HCT116 (cell line): ENCODE measurements around the gene STRBP. TPM values are rescaled to one million over a fixed set of nuclear protein-coding genes. Genes with fewer than 3 reads are reported as not detected.

Experiments used
- ATAC-seq: fragments of 200-7000 bp; cut with Tn5 transposase; 2 replicates; pipeline ENCODE4 v1.9.1; 2020; ENCODE audit warnings: mild to moderate bottlenecking, moderate library complexity
- BruUV-seq: library from RNA; stranded (reverse); fragments of 400-500 nt; replicated peaks from 2 replicates; lab custom pipeline; 2021; lab: Mats Ljungman, UMichigan
- CTCF ChIA-PET: fragments of 300-600 bp; sonication (Branson Sonifier 250); formaldehyde crosslinking; loops from one replicate; lab custom pipeline; 2021; ENCODE audit warnings: antibody characterized with exemption; lab: Charles Lee
- POLR2A ChIA-PET: fragments of 300-600, 350-600 bp; sonication (Branson Sonifier 250); formaldehyde crosslinking; loops from one replicate; lab custom pipeline; 2021; ENCODE audit warnings: antibody characterized with exemption; lab: Charles Lee
- RAD21 ChIA-PET, 2 experiments: fragments of 300-600 bp; sonication (Branson Sonifier 250); formaldehyde crosslinking; loops; one replicate each; lab custom pipeline; 2023; ENCODE audit warnings: low total read pairs in 2 of 2; ENCODE audit not compliant: uncharacterized antibody in 2 of 2, unreplicated experiment in 2 of 2, low non-redundant PET in 1 of 2; lab: Charles Lee
- DNase-seq: peaks from one replicate; pipeline ENCODE4 v3.0.0-alpha.2; 2010; ENCODE audit warnings: low read depth, low spot score
- H2AFZ ChIP-seq: fragments of 200-600 bp; shearing (Covaris generic), sonication (generic); 2 replicates; pipeline ENCODE4 v1.6.1; 2017; ENCODE audit warnings: low read depth, mixed run types, mixed read lengths, antibody characterized with exemption, low read length; ENCODE audit not compliant: poor library complexity, severe bottlenecking
- H3K27ac ChIP-seq: 2 replicates; pipeline ENCODE4 v1.5.1; 2012; ENCODE audit warnings: low read depth, low read length
- H3K27me3 ChIP-seq: fragments of 200-600 bp; sonication (generic); 2 replicates; pipeline ENCODE4 v1.6.1; 2016; ENCODE audit warnings: mixed run types, low read length, mixed read lengths; ENCODE audit not compliant: insufficient read depth
- H3K36me3 ChIP-seq, 2 experiments: fragments of 200-500 bp in 1 of 2; fragments of 200-600 bp in 1 of 2; sonication (Bioruptor generic) in 1 of 2; sonication (generic) in 1 of 2; 2 replicates each; pipeline versions ENCODE4 v1.5.1 to v1.6.1; 2014 to 2016; ENCODE audit warnings: low read length in 2 of 2, inconsistent platforms in 1 of 2, mixed read lengths in 1 of 2, mixed run types in 1 of 2; ENCODE audit not compliant: insufficient read depth in 2 of 2, control insufficient read depth in 1 of 2
- H3K4me1 ChIP-seq, 2 experiments: fragments of 200-600 bp in 1 of 2; sonication (generic) in 1 of 2; 2 replicates each; pipeline versions ENCODE4 v1.5.1 to v1.6.1; 2012 to 2017; ENCODE audit warnings: low read length in 2 of 2, inconsistent platforms in 1 of 2, mild to moderate bottlenecking in 1 of 2, mixed read lengths in 1 of 2, mixed run types in 1 of 2, moderate library complexity in 1 of 2; ENCODE audit not compliant: insufficient read depth in 2 of 2, control insufficient read depth in 1 of 2
- H3K4me2 ChIP-seq: fragments of 200-600 bp; sonication (generic); 2 replicates; pipeline ENCODE4 v1.6.1; 2017; ENCODE audit warnings: mixed run types, low read length, mixed read lengths
- H3K4me3 ChIP-seq, 2 experiments: fragments of 200-600 bp in 1 of 2; sonication (generic) in 1 of 2; replicated peaks in 1 of 2; 2 replicates each; pipeline ENCODE4 v1.5.1; 2011 to 2016; ENCODE audit warnings: low read length in 2 of 2, control low read depth in 1 of 2, low read depth in 1 of 2, mild to moderate bottlenecking in 1 of 2, mixed read lengths in 1 of 2, mixed run types in 1 of 2
- H3K79me2 ChIP-seq: fragments of 200-600 bp; sonication (generic); 2 replicates; pipeline ENCODE4 v1.6.1; 2017; ENCODE audit warnings: mild to moderate bottlenecking, mixed run types, low read length, moderate library complexity, mixed read lengths; ENCODE audit not compliant: insufficient read depth
- H3K9ac ChIP-seq: fragments of 200-600 bp; sonication (generic); 2 replicates; pipeline ENCODE4 v1.6.1; 2016; ENCODE audit warnings: low read length, mixed read lengths
- H3K9me2 ChIP-seq: fragments of 200-600 bp; sonication (generic), shearing (Covaris generic); 2 replicates; pipeline ENCODE4 v1.6.1; 2017; ENCODE audit warnings: mixed run types, mild to moderate bottlenecking, moderate library complexity; ENCODE audit not compliant: insufficient read depth
- H3K9me3 ChIP-seq, 2 experiments: fragments of 200-500 bp in 1 of 2; fragments of 200-600 bp in 1 of 2; sonication (Bioruptor generic) in 1 of 2; sonication (generic) in 1 of 2; 2 replicates each; pipeline ENCODE4 v1.6.1; 2014 to 2017; ENCODE audit warnings: low read length in 2 of 2, mixed read lengths in 2 of 2, inconsistent platforms in 1 of 2, low read depth in 1 of 2, mild to moderate bottlenecking in 1 of 2, mixed run types in 1 of 2, moderate library complexity in 1 of 2; ENCODE audit not compliant: control insufficient read depth in 1 of 2, insufficient read depth in 1 of 2
- H4K20me1 ChIP-seq: fragments of 200-600 bp; sonication (generic), shearing (Covaris generic); 2 replicates; pipeline ENCODE4 v1.6.1; 2017; ENCODE audit warnings: mixed run types, mild to moderate bottlenecking, moderate library complexity; ENCODE audit not compliant: insufficient read depth
- CBX3 ChIP-seq: IDR thresholded peaks from 2 replicates; pipeline ENCODE4 v1.6.1; 2012; ENCODE audit warnings: low read depth
- EGR1 ChIP-seq: IDR thresholded peaks from 2 replicates; pipeline ENCODE4 v1.6.1; 2012; ENCODE audit warnings: low read depth
- ELF1 ChIP-seq: IDR thresholded peaks from 2 replicates; pipeline ENCODE4 v1.6.1; 2012; ENCODE audit warnings: low read depth, borderline replicate concordance
- EZH2 ChIP-seq: fragments of 200-600 bp; sonication (generic); IDR thresholded peaks from 2 replicates; pipeline ENCODE4 v1.6.1; 2017; ENCODE audit warnings: antibody characterized with exemption, mixed run types
- EZH2phosphoT487 ChIP-seq: fragments of 200-600 bp; IDR thresholded peaks from 2 replicates; pipeline ENCODE4 v1.6.1; 2018; ENCODE audit warnings: antibody characterized with exemption, borderline replicate concordance
- FOSL1 ChIP-seq: IDR thresholded peaks from 2 replicates; pipeline ENCODE4 v1.6.1; 2012; ENCODE audit warnings: low read depth
- JUND ChIP-seq: IDR thresholded peaks from 2 replicates; pipeline ENCODE4 v1.6.1; 2012
- POLR2AphosphoS5 ChIP-seq: IDR thresholded peaks from 2 replicates; pipeline ENCODE4 v1.6.1; 2011; ENCODE audit warnings: mild to moderate bottlenecking, low read depth, low read length, moderate library complexity
- SIN3A ChIP-seq: IDR thresholded peaks from 2 replicates; pipeline ENCODE4 v1.6.1; 2012; ENCODE audit warnings: low read depth
- SP1 ChIP-seq: IDR thresholded peaks from 2 replicates; pipeline ENCODE4 v1.6.1; 2012; ENCODE audit warnings: low read depth
- SRF ChIP-seq: IDR thresholded peaks from 2 replicates; pipeline ENCODE4 v1.6.1; 2012; ENCODE audit warnings: low read depth
- TCF7L2 ChIP-seq: IDR thresholded peaks from 2 replicates; pipeline ENCODE4 v1.7.0; 2011; ENCODE audit warnings: borderline replicate concordance, inconsistent platforms; ENCODE audit not compliant: insufficient read depth, insufficient read length; ENCODE audit errors: extremely low read depth
- YY1 ChIP-seq: IDR thresholded peaks from 2 replicates; pipeline ENCODE4 v1.6.1; 2011; ENCODE audit warnings: low read length, low read depth, moderate library complexity, mild to moderate bottlenecking; ENCODE audit not compliant: insufficient replicate concordance; ENCODE audit errors: extremely low read depth
- ZFX ChIP-seq: fragments of 450-650 bp; IDR thresholded peaks from 2 replicates; pipeline ENCODE4 v1.6.1; 2017
- intact Hi-C: fragments of 100-400 bp; cut with micrococcal nuclease; formaldehyde crosslinking; loops from 2 replicates; pipeline ENCODE4 v1.10.0; 2022
- total RNA-seq: library from RNA; stranded (reverse); gene quantifications from one replicate; pipeline ENCODE4 v1.2.1, GENCODE V29; 2021; ENCODE audit not compliant: unreplicated experiment
- TF ChIP-seq, protein P1 (sequence below): IDR thresholded peaks from 2 replicates; pipeline ENCODE4 v1.6.1; 2012
- TF ChIP-seq, protein P2 (sequence below): IDR thresholded peaks from 2 replicates; pipeline ENCODE4 v1.6.1; 2012
- TF ChIP-seq, protein P3 (sequence below): IDR thresholded peaks from 2 replicates; pipeline ENCODE4 v1.6.1; 2012; ENCODE audit warnings: low read depth
- TF ChIP-seq, protein P4 (sequence below), 3 experiments: fragments of 200-600 bp in 1 of 3; sonication (generic) in 1 of 3; IDR thresholded peaks in 2 of 3; conservative IDR thresholded peaks in 1 of 3; 2 replicates each; pipeline ENCODE4 v1.5.1; 2012 to 2017; ENCODE audit warnings: low read depth in 2 of 3, low read length in 2 of 3, antibody characterized with exemption in 1 of 3, borderline replicate concordance in 1 of 3, control low read depth in 1 of 3, mild to moderate bottlenecking in 1 of 3, mixed read lengths in 1 of 3, mixed run types in 1 of 3, moderate library complexity in 1 of 3; ENCODE audit not compliant: insufficient read depth in 1 of 3

Gene STRBP
- total RNA-seq, 1 experiment from 2014 or later, result 30.4 TPM

DNA sequence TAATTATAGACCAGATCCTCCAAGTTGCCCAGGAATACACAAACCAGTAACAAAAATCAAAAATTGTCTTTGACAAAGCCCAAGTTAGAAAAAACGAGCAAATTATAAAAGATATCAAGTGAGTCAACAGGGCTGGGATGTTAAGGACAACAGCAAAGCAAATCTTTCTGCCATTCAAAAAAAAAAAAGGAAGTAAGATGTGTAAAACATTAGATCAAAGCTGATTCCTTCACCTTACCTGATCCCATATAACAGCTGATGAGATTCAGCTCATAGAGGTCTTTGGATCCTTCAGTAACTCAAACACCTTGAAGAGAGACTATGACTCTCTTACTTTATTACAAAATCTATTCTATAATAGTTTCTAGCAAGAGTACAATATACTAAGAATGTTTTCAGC lies 100.9 kb downstream of the STRBP start (continued):
- TF ChIP-seq TCF7L2 (no peak), ZFX (no peak), CBX3 (no peak)
- TF ChIP-seq, protein P1, sequence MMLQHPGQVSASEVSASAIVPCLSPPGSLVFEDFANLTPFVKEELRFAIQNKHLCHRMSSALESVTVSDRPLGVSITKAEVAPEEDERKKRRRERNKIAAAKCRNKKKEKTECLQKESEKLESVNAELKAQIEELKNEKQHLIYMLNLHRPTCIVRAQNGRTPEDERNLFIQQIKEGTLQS, result no peak

DNA sequence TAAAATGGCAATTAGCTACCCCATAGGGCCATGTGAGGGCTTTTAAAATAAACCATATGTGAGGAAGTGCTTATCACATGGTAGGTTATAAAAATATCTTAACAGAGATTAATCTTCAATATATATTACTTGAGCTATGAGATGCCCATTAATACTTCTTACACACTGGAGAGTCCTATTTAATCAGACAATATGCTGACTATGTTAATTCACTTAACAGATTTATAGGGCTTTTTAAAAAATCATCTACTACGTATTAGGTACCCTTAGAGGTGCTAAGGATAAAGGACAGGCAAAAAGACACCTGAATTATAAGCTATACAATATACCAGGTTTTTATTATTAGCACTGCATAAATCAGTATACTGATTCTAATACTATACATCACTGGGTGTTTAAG lies 102.6 kb downstream of the STRBP start:
- no peaks in the 10 kb centered on the region for H3K36me3 ChIP-seq
- DNase-seq, result no peak
- ChIA-PET RAD21 (no interaction called here), CTCF (no interaction called here), POLR2A (interaction anchor here (0.7 kb wide), 1 partner anchor 154 kb away, joined by 3 read pairs; no protein-coding TSS in a partner anchor)
- H3K9me3 ChIP-seq, result no peaks in the 10 kb centered on the region
- no TSS peak for BruUV-seq
- no peaks in the 10 kb centered on the region for H3K27me3 ChIP-seq
- no peak for TF ChIP-seq SP1
- no peak for TF ChIP-seq SRF
- no peak for TF ChIP-seq ELF1
- TF ChIP-seq SIN3A, result no peak
- TF ChIP-seq YY1, result no peak
- TF ChIP-seq FOSL1, result no peak
- no peak for TF ChIP-seq EZH2
- TF ChIP-seq, protein P1, result no peak
- TF ChIP-seq POLR2AphosphoS5, result no peak
- no peak for TF ChIP-seq ZFX
- TF ChIP-seq, protein P2, sequence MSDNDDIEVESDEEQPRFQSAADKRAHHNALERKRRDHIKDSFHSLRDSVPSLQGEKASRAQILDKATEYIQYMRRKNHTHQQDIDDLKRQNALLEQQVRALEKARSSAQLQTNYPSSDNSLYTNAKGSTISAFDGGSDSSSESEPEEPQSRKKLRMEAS, result no peak
- TF ChIP-seq, protein P3, sequence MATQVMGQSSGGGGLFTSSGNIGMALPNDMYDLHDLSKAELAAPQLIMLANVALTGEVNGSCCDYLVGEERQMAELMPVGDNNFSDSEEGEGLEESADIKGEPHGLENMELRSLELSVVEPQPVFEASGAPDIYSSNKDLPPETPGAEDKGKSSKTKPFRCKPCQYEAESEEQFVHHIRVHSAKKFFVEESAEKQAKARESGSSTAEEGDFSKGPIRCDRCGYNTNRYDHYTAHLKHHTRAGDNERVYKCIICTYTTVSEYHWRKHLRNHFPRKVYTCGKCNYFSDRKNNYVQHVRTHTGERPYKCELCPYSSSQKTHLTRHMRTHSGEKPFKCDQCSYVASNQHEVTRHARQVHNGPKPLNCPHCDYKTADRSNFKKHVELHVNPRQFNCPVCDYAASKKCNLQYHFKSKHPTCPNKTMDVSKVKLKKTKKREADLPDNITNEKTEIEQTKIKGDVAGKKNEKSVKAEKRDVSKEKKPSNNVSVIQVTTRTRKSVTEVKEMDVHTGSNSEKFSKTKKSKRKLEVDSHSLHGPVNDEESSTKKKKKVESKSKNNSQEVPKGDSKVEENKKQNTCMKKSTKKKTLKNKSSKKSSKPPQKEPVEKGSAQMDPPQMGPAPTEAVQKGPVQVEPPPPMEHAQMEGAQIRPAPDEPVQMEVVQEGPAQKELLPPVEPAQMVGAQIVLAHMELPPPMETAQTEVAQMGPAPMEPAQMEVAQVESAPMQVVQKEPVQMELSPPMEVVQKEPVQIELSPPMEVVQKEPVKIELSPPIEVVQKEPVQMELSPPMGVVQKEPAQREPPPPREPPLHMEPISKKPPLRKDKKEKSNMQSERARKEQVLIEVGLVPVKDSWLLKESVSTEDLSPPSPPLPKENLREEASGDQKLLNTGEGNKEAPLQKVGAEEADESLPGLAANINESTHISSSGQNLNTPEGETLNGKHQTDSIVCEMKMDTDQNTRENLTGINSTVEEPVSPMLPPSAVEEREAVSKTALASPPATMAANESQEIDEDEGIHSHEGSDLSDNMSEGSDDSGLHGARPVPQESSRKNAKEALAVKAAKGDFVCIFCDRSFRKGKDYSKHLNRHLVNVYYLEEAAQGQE, result no peak
- TF ChIP-seq TCF7L2, result no peak
- no peak for TF ChIP-seq EZH2phosphoT487
- TF ChIP-seq JUND, result no peak
- TF ChIP-seq, protein P4, sequence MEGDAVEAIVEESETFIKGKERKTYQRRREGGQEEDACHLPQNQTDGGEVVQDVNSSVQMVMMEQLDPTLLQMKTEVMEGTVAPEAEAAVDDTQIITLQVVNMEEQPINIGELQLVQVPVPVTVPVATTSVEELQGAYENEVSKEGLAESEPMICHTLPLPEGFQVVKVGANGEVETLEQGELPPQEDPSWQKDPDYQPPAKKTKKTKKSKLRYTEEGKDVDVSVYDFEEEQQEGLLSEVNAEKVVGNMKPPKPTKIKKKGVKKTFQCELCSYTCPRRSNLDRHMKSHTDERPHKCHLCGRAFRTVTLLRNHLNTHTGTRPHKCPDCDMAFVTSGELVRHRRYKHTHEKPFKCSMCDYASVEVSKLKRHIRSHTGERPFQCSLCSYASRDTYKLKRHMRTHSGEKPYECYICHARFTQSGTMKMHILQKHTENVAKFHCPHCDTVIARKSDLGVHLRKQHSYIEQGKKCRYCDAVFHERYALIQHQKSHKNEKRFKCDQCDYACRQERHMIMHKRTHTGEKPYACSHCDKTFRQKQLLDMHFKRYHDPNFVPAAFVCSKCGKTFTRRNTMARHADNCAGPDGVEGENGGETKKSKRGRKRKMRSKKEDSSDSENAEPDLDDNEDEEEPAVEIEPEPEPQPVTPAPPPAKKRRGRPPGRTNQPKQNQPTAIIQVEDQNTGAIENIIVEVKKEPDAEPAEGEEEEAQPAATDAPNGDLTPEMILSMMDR (IDR thresholded peaks at IDR 0.05 in 2 of 3, conservative IDR thresholded peaks at IDR 0.05 in 1 of 3; ENCODE audit: borderline replicate concordance in 1 of 3, insufficient read depth in 1 of 3, low read depth in 2 of 3, low read length in 2 of 3), result no peak
- TF ChIP-seq EGR1, result no peak
- no peak overlapping the region for H3K4me3 ChIP-seq
- intact Hi-C loops, result no loop called here
- ATAC-seq, result no peak
- no peak overlapping the region for H3K9ac ChIP-seq
- no peaks in the 10 kb centered on the region for H3K9me2 ChIP-seq
- no peaks in the 10 kb centered on the region for H4K20me1 ChIP-seq
- H3K27ac ChIP-seq, result no peak overlapping the region
- no peak overlapping the region for H2AFZ ChIP-seq
- H3K4me2 ChIP-seq, result no peak overlapping the region
- H3K4me1 ChIP-seq, result no peaks in the 10 kb centered on the region
- no peaks in the 10 kb centered on the region for H3K79me2 ChIP-seq
